ENCODE results near the gene EFNA5. TPM values are rescaled to one million over a fixed set of nuclear protein-coding genes. Genes with fewer than 3 reads are reported as not detected.

The EFNA5 gene
- polyA plus RNA-seq, 1 donor = 6.1 TPM

GRCh38 chr5:107338335-107338734, 332.4 kb downstream of the EFNA5 start:
- Histone ChIP-seq H3K4me1 (ENCODE audit: control insufficient read depth, insufficient read depth, low read length) (no peaks in the 10 kb centered on the region), H3K27ac (ENCODE audit: low read length) (no peak overlapping the region), H3K36me3 (ENCODE audit: control insufficient read depth, insufficient read depth, low read length) (no peaks in the 10 kb centered on the region), H3K27me3 (ENCODE audit: control insufficient read depth, insufficient read depth, low read length) (no peaks in the 10 kb centered on the region), H3K4me3 (ENCODE audit: low read length) (no peak overlapping the region), H3K9me3 (ENCODE audit: control insufficient read depth, low read depth, low read length) (no peaks in the 10 kb centered on the region)
- DNase-seq = no peak
- WGBS (ENCODE audit: insufficient coverage, low lambda C conversion rate) = 100% methylated on average over 1 of the region's 2 CpGs

- DNase-seq = peak in 1 of 2 donors; percentile 39
Measured at GRCh38 chr5:107337281-107337680, 333.5 kb downstream of the EFNA5 start.

GRCh38 chr5:107331882-107332281, 338.9 kb downstream of the EFNA5 start:
- no CpG with 5 or more reads among the region's 2 CpGs for WGBS (ENCODE audit: insufficient coverage, low lambda C conversion rate)
- peak in 1 of 2 donors; percentile 37 for DNase-seq
- no peaks in the 10 kb centered on the region for H3K36me3 ChIP-seq (ENCODE audit: control insufficient read depth, insufficient read depth, low read length)

More at GRCh38 chr5:107337281-107337680, 333.5 kb downstream of the EFNA5 start:
- Histone ChIP-seq H3K27ac (ENCODE audit: low read length) (no peak overlapping the region), H3K4me1 (ENCODE audit: control insufficient read depth, insufficient read depth, low read length) (no peaks in the 10 kb centered on the region), H3K27me3 (ENCODE audit: control insufficient read depth, insufficient read depth, low read length) (no peaks in the 10 kb centered on the region), H3K36me3 (ENCODE audit: control insufficient read depth, insufficient read depth, low read length) (no peaks in the 10 kb centered on the region), H3K9me3 (ENCODE audit: control insufficient read depth, low read depth, low read length) (no peaks in the 10 kb centered on the region), H3K4me3 (ENCODE audit: low read length) (no peak overlapping the region)
- no CpG with 5 or more reads among the region's 1 CpG for WGBS (ENCODE audit: insufficient coverage, low lambda C conversion rate)

GRCh38 chr5:107331312-107331711, 339.4 kb downstream of the EFNA5 start:
- H3K4me3 ChIP-seq (ENCODE audit: low read length) = no peak overlapping the region
- DNase-seq = no peak
- H3K9me3 ChIP-seq (ENCODE audit: control insufficient read depth, low read depth, low read length) = no peaks in the 10 kb centered on the region
- H3K4me1 ChIP-seq (ENCODE audit: control insufficient read depth, insufficient read depth, low read length) = no peaks in the 10 kb centered on the region
- no peaks in the 10 kb centered on the region for H3K36me3 ChIP-seq (ENCODE audit: control insufficient read depth, insufficient read depth, low read length)
- 85% methylated on average over 1 of the region's 1 CpG for WGBS (ENCODE audit: insufficient coverage, low lambda C conversion rate)
- H3K27ac ChIP-seq (ENCODE audit: low read length) = no peak overlapping the region
- H3K27me3 ChIP-seq (ENCODE audit: control insufficient read depth, insufficient read depth, low read length) = no peaks in the 10 kb centered on the region

More at GRCh38 chr5:107331882-107332281, 338.9 kb downstream of the EFNA5 start:
- Histone ChIP-seq H3K27me3 (ENCODE audit: control insufficient read depth, insufficient read depth, low read length) (no peaks in the 10 kb centered on the region), H3K27ac (ENCODE audit: low read length) (no peak overlapping the region), H3K9me3 (ENCODE audit: control insufficient read depth, low read depth, low read length) (no peaks in the 10 kb centered on the region), H3K4me3 (ENCODE audit: low read length) (no peak overlapping the region), H3K4me1 (ENCODE audit: control insufficient read depth, insufficient read depth, low read length) (no peaks in the 10 kb centered on the region)

- no peak overlapping the region for H3K27ac ChIP-seq (ENCODE audit: low read length)
- DNase-seq = no peak
- no peaks in the 10 kb centered on the region for H3K27me3 ChIP-seq (ENCODE audit: control insufficient read depth, insufficient read depth, low read length)
- WGBS (ENCODE audit: insufficient coverage, low lambda C conversion rate) = 100% methylated on average over 5 of the region's 9 CpGs
- no peak overlapping the region for H3K4me3 ChIP-seq (ENCODE audit: low read length)
- no peaks in the 10 kb centered on the region for H3K9me3 ChIP-seq (ENCODE audit: control insufficient read depth, low read depth, low read length)
- no peaks in the 10 kb centered on the region for H3K4me1 ChIP-seq (ENCODE audit: control insufficient read depth, insufficient read depth, low read length)
- no peaks in the 10 kb centered on the region for H3K36me3 ChIP-seq (ENCODE audit: control insufficient read depth, insufficient read depth, low read length)
Measured at GRCh38 chr5:107330903-107331302, 339.8 kb downstream of the EFNA5 start.

GRCh38 chr5:107329850-107330249, 340.9 kb downstream of the EFNA5 start:
- Histone ChIP-seq H3K4me1 (ENCODE audit: control insufficient read depth, insufficient read depth, low read length) (no peaks in the 10 kb centered on the region), H3K9me3 (ENCODE audit: control insufficient read depth, low read depth, low read length) (no peaks in the 10 kb centered on the region), H3K27ac (ENCODE audit: low read length) (no peak overlapping the region), H3K27me3 (ENCODE audit: control insufficient read depth, insufficient read depth, low read length) (no peaks in the 10 kb centered on the region), H3K36me3 (ENCODE audit: control insufficient read depth, insufficient read depth, low read length) (no peaks in the 10 kb centered on the region), H3K4me3 (ENCODE audit: low read length) (no peak overlapping the region)
- DNase-seq = no peak
